ENCODE measurements around the gene GPBP1. TPM values are rescaled to one million over a fixed set of nuclear protein-coding genes. Genes with fewer than 3 reads are reported as not detected.

GPBP1 gene
- total and polyA plus RNA-seq, 2 of the 4 experiments (the other 2 are of a cell fraction), result 24.3 to 29.2 TPM

DNA sequence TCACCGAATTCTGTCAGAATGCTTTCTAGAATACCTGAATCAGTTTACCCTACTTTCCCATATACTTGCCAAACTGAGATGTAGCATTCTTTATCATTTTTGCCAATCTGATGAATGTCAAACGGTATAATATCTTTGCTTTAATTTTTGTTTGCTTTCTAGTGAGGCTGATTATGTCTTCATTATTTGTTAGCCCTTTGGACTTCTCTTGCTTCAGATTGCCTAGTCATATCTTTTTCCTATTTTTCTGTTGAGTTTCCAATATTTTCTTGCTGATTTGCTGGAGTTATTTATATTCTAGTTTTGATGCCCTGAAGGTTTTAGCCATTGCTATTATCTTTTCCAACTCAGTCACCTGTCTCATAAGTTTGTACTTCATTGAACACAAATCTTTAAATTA, 40.3 kb upstream of the GPBP1 start:
- dilution Hi-C loops (cut with HindIII; ENCODE audit: low sequenced_read_pairs, unreplicated experiment) (no loop called here), in situ Hi-C loops (cut with MboI; ENCODE audit: low sequenced_read_pairs) (no loop called here), intact Hi-C loops (cut with micrococcal nuclease) (no loop called here)
- ATAC-seq (ENCODE audit: low read depth) (no peak), DNase-seq (no peak)
- no CpG with 5 or more reads among the region's 2 CpGs for WGBS, 2 experiments (ENCODE audit: extremely low coverage in 2 of 2, insufficient read length in 1 of 2)
- H3K27me3 ChIP-seq (ENCODE audit: control insufficient read depth, insufficient read depth, low read length), result no peaks in the 10 kb centered on the region; the same call in 1 of the 2 replicates
- H3K36me3 ChIP-seq (ENCODE audit: control insufficient read depth, insufficient read depth, low read length), result no peaks in the 10 kb centered on the region
- no peak overlapping the region for H2AFZ ChIP-seq (replicated peaks; ENCODE audit: low read length, poor library complexity)
- no peak overlapping the region for H2AK9ac ChIP-seq (replicated peaks; ENCODE audit: low read depth, low read length, poor library complexity)
- no peak overlapping the region for H4K5ac ChIP-seq (ENCODE audit: low read depth, low read length)
- H4K8ac ChIP-seq (ENCODE audit: low read depth in 2 of 2, low read length in 2 of 2), result no peak overlapping the region
- no peak overlapping the region for H2BK15ac ChIP-seq (ENCODE audit: low read depth, low read length)
- no peak overlapping the region for H3K18ac ChIP-seq (ENCODE audit: low read depth, low read length)
- no peak overlapping the region for H3K14ac ChIP-seq (replicated peaks; ENCODE audit: low read depth, low read length)
- no peaks in the 10 kb centered on the region for H3K9me3 ChIP-seq (ENCODE audit: control insufficient read depth, insufficient read depth, low read length)
- H3K4me2 ChIP-seq (ENCODE audit: low read depth, low read length), result no peak overlapping the region
- ChIA-PET CTCF (no interaction called here), POLR2A (ENCODE audit: unreplicated experiment) (no interaction called here)
- no peak overlapping the region for H3K9ac ChIP-seq (ENCODE audit: low read depth, low read length)
- H4K91ac ChIP-seq (ENCODE audit: insufficient read depth, low read depth, low read length), result no peak overlapping the region
- no peak overlapping the region for H3K4me3 ChIP-seq (ENCODE audit: insufficient read depth, low read depth, low read length)
- no peak overlapping the region for H3K4ac ChIP-seq (ENCODE audit: low read depth, low read length)
- no peak overlapping the region for H2BK120ac ChIP-seq (ENCODE audit: low read depth, low read length)
- no peak overlapping the region for H2BK20ac ChIP-seq (ENCODE audit: low read depth, low read length)
- no peaks in the 10 kb centered on the region for H4K20me1 ChIP-seq (ENCODE audit: insufficient read depth, low read length)
- no peak overlapping the region for H2AK5ac ChIP-seq (ENCODE audit: low read depth, low read length)
- no peak overlapping the region for H3K23ac ChIP-seq (ENCODE audit: low read depth, low read length)
- no peak overlapping the region for H3K56ac ChIP-seq (ENCODE audit: extremely low read depth, insufficient read depth, low read length)
- no peak overlapping the region for H3K27ac ChIP-seq (ENCODE audit: insufficient read depth, low read length)
- no peaks in the 10 kb centered on the region for H3K4me1 ChIP-seq (ENCODE audit: control insufficient read depth, insufficient read depth, low read length)
- H3K9me1 ChIP-seq (ENCODE audit: insufficient read depth, low read length), result no peaks in the 10 kb centered on the region
- no peak overlapping the region for H2BK5ac ChIP-seq (ENCODE audit: low read depth, low read length, poor library complexity, severe bottlenecking)
- TF ChIP-seq RCOR1 (IDR thresholded peaks at IDR 0.05; ENCODE audit: insufficient replicate concordance, low read length), result no peak
- TF ChIP-seq POLR2A (IDR thresholded peaks at IDR 0.05; ENCODE audit: low read depth, low read length), result no peak
- no peak for TF ChIP-seq RFX5 (IDR thresholded peaks at IDR 0.05; ENCODE audit: low read depth, low read length)
- TF ChIP-seq MAZ (IDR thresholded peaks at IDR 0.05; ENCODE audit: borderline replicate concordance, low read depth, low read length), result no peak
- TF ChIP-seq, protein P1, sequence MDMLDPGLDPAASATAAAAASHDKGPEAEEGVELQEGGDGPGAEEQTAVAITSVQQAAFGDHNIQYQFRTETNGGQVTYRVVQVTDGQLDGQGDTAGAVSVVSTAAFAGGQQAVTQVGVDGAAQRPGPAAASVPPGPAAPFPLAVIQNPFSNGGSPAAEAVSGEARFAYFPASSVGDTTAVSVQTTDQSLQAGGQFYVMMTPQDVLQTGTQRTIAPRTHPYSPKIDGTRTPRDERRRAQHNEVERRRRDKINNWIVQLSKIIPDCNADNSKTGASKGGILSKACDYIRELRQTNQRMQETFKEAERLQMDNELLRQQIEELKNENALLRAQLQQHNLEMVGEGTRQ (IDR thresholded peaks at IDR 0.05; ENCODE audit: low read depth, low read length), result no peak
- TF ChIP-seq NFE2L2 (IDR thresholded peaks at IDR 0.05; ENCODE audit: low read depth, low read length), result no peak
- TF ChIP-seq FOS (IDR thresholded peaks at IDR 0.05; ENCODE audit: low read depth, low read length), result no peak
- TF ChIP-seq CEBPB (IDR thresholded peaks at IDR 0.05; ENCODE audit: low read depth, low read length), result no peak
- BruUV-seq (replicated peaks), result no TSS peak
- H3K79me1 ChIP-seq (ENCODE audit: low read depth in 1 of 2, low read length in 2 of 2), result no peaks in the 10 kb centered on the region
